ENCODE measurements around the gene CFAP100.
A peak's percentile ranks its signal among the peaks of the same experiment; 100 is the strongest.

The CFAP100 gene

GRCh38 chr3:126394179-126394976, at the start of gene CFAP100:
CFAP100 (plus strand) TSS chr3:126394909; CDS start chr3:126396001, 1,092 bp downstream.
- H3K36me3 ChIP-seq (ENCODE audit: control insufficient read depth in 5 of 5, insufficient read depth in 5 of 5, low read length in 5 of 5): no peaks in the 10 kb centered on the region
- no peak within 1 kb of the TSS for H3K9ac ChIP-seq (ENCODE audit: low read length in 5 of 5)
- H3K4me3 ChIP-seq (ENCODE audit: low read depth in 1 of 5, low read length in 5 of 5): peak within 1 kb of the TSS in 3 of 5 donors; percentile 17 to 47 (median 25)
- peaks cover 0 to 6% (median 0%) of the 10 kb centered on the region in 5 donors for H3K9me3 ChIP-seq (ENCODE audit: control insufficient read depth in 5 of 5, low read length in 5 of 5)
- peaks cover 0 to 5% (median 3%) of the 10 kb centered on the region in 5 donors for H3K27me3 ChIP-seq (ENCODE audit: control insufficient read depth in 5 of 5, insufficient read depth in 4 of 5, low read length in 5 of 5)
- no peak within 1 kb of the TSS for H3K27ac ChIP-seq (ENCODE audit: low read depth, low read length)
- peaks cover 2 to 25% (median 18%) of the 10 kb centered on the region in 5 donors for H3K4me1 ChIP-seq (ENCODE audit: control insufficient read depth in 5 of 5, insufficient read depth in 5 of 5, low read length in 5 of 5)

GRCh38 chr3:126345231-126345630, 49.5 kb upstream of the CFAP100 start:
- H3K36me3 ChIP-seq (ENCODE audit: control insufficient read depth in 5 of 5, insufficient read depth in 5 of 5, low read length in 5 of 5): peaks cover 0 to 14% (median 10%) of the 10 kb centered on the region in 5 donors
- H3K9me3 ChIP-seq (ENCODE audit: control insufficient read depth in 5 of 5, low read length in 5 of 5): peaks cover 0 to 6% (median 0%) of the 10 kb centered on the region in 5 donors
- peaks cover 4 to 77% (median 42%) of the 10 kb centered on the region in 5 donors for H3K4me1 ChIP-seq (ENCODE audit: control insufficient read depth in 5 of 5, insufficient read depth in 5 of 5, low read length in 5 of 5)
- H3K27ac ChIP-seq (ENCODE audit: low read depth, low read length): no peak overlapping the region
- H3K27me3 ChIP-seq (ENCODE audit: control insufficient read depth in 5 of 5, insufficient read depth in 4 of 5, low read length in 5 of 5): no peaks in the 10 kb centered on the region
- no peak overlapping the region for H3K4me3 ChIP-seq (ENCODE audit: low read depth in 1 of 5, low read length in 5 of 5)
- H3K9ac ChIP-seq (ENCODE audit: low read length in 5 of 5): no peak overlapping the region

GRCh38 chr3:126345641-126346460, 48.9 kb upstream of the CFAP100 start:
- no peak overlapping the region for H3K9ac ChIP-seq (ENCODE audit: low read length in 5 of 5)
- no peaks in the 10 kb centered on the region for H3K27me3 ChIP-seq (ENCODE audit: control insufficient read depth in 5 of 5, insufficient read depth in 4 of 5, low read length in 5 of 5)
- H3K4me3 ChIP-seq (ENCODE audit: low read depth in 1 of 5, low read length in 5 of 5): no peak overlapping the region
- no peaks in the 10 kb centered on the region for H3K9me3 ChIP-seq (ENCODE audit: control insufficient read depth in 5 of 5, low read length in 5 of 5)
- peaks cover 4 to 77% (median 45%) of the 10 kb centered on the region in 5 donors for H3K4me1 ChIP-seq (ENCODE audit: control insufficient read depth in 5 of 5, insufficient read depth in 5 of 5, low read length in 5 of 5)
- H3K27ac ChIP-seq (ENCODE audit: low read depth, low read length): peak overlapping the region; percentile 13
- H3K36me3 ChIP-seq (ENCODE audit: control insufficient read depth in 5 of 5, insufficient read depth in 5 of 5, low read length in 5 of 5): peaks cover 0 to 17% (median 10%) of the 10 kb centered on the region in 5 donors

GRCh38 chr3:126346466-126346865, 48.2 kb upstream of the CFAP100 start:
- Histone ChIP-seq H3K27ac (ENCODE audit: low read depth, low read length) (peak overlapping the region; percentile 13), H3K9me3 (ENCODE audit: control insufficient read depth in 5 of 5, low read length in 5 of 5) (no peaks in the 10 kb centered on the region), H3K36me3 (ENCODE audit: control insufficient read depth in 5 of 5, insufficient read depth in 5 of 5, low read length in 5 of 5) (peaks cover 0 to 23% (median 14%) of the 10 kb centered on the region in 5 donors), H3K27me3 (ENCODE audit: control insufficient read depth in 5 of 5, insufficient read depth in 4 of 5, low read length in 5 of 5) (no peaks in the 10 kb centered on the region), H3K9ac (ENCODE audit: low read length in 5 of 5) (no peak overlapping the region), H3K4me1 (ENCODE audit: control insufficient read depth in 5 of 5, insufficient read depth in 5 of 5, low read length in 5 of 5) (peaks cover 5 to 82% (median 51%) of the 10 kb centered on the region in 5 donors), H3K4me3 (ENCODE audit: low read depth in 1 of 5, low read length in 5 of 5) (no peak overlapping the region)

GRCh38 chr3:126347543-126348161, 47.1 kb upstream of the CFAP100 start:
- Histone ChIP-seq H3K9me3 (ENCODE audit: control insufficient read depth in 5 of 5, low read length in 5 of 5) (no peaks in the 10 kb centered on the region), H3K9ac (ENCODE audit: low read length in 5 of 5) (peak overlapping the region in 1 of 5 donors; percentile 37), H3K27ac (ENCODE audit: low read depth, low read length) (peak overlapping the region; percentile 93), H3K4me1 (ENCODE audit: control insufficient read depth in 5 of 5, insufficient read depth in 5 of 5, low read length in 5 of 5) (peaks cover 5 to 84% (median 62%) of the 10 kb centered on the region in 5 donors), H3K4me3 (ENCODE audit: low read depth in 1 of 5, low read length in 5 of 5) (no peak overlapping the region), H3K36me3 (ENCODE audit: control insufficient read depth in 5 of 5, insufficient read depth in 5 of 5, low read length in 5 of 5) (peaks cover 0 to 34% (median 23%) of the 10 kb centered on the region in 5 donors), H3K27me3 (ENCODE audit: control insufficient read depth in 5 of 5, insufficient read depth in 4 of 5, low read length in 5 of 5) (no peaks in the 10 kb centered on the region)

GRCh38 chr3:126348308-126348920, 46.3 kb upstream of the CFAP100 start:
- H3K27ac ChIP-seq (ENCODE audit: low read depth, low read length): peak overlapping the region; percentile 93
- H3K36me3 ChIP-seq (ENCODE audit: control insufficient read depth in 5 of 5, insufficient read depth in 5 of 5, low read length in 5 of 5): peaks cover 0 to 34% (median 23%) of the 10 kb centered on the region in 5 donors
- peak overlapping the region in 2 of 5 donors; percentile 5 to 55 for H3K9ac ChIP-seq (ENCODE audit: low read length in 5 of 5)
- H3K27me3 ChIP-seq (ENCODE audit: control insufficient read depth in 5 of 5, insufficient read depth in 4 of 5, low read length in 5 of 5): no peaks in the 10 kb centered on the region
- no peak overlapping the region for H3K4me3 ChIP-seq (ENCODE audit: low read depth in 1 of 5, low read length in 5 of 5)
- H3K9me3 ChIP-seq (ENCODE audit: control insufficient read depth in 5 of 5, low read length in 5 of 5): no peaks in the 10 kb centered on the region
- peaks cover 8 to 85% (median 63%) of the 10 kb centered on the region in 5 donors for H3K4me1 ChIP-seq (ENCODE audit: control insufficient read depth in 5 of 5, insufficient read depth in 5 of 5, low read length in 5 of 5)

- H3K27ac ChIP-seq (ENCODE audit: low read depth, low read length): peak overlapping the region; percentile 93
- no peak overlapping the region for H3K4me3 ChIP-seq (ENCODE audit: low read depth in 1 of 5, low read length in 5 of 5)
- no peaks in the 10 kb centered on the region for H3K27me3 ChIP-seq (ENCODE audit: control insufficient read depth in 5 of 5, insufficient read depth in 4 of 5, low read length in 5 of 5)
- H3K9ac ChIP-seq (ENCODE audit: low read length in 5 of 5): peak overlapping the region in 2 of 5 donors; percentile 5 to 55
- no peaks in the 10 kb centered on the region for H3K9me3 ChIP-seq (ENCODE audit: control insufficient read depth in 5 of 5, low read length in 5 of 5)
- H3K36me3 ChIP-seq (ENCODE audit: control insufficient read depth in 5 of 5, insufficient read depth in 5 of 5, low read length in 5 of 5): peaks cover 0 to 34% (median 23%) of the 10 kb centered on the region in 5 donors
- H3K4me1 ChIP-seq (ENCODE audit: control insufficient read depth in 5 of 5, insufficient read depth in 5 of 5, low read length in 5 of 5): peaks cover 6 to 85% (median 65%) of the 10 kb centered on the region in 5 donors
Observed at GRCh38 chr3:126349071-126349470, 45.6 kb upstream of the CFAP100 start.

- Histone ChIP-seq H3K4me3 (ENCODE audit: low read depth in 1 of 5, low read length in 5 of 5) (no peak overlapping the region), H3K4me1 (ENCODE audit: control insufficient read depth in 5 of 5, insufficient read depth in 5 of 5, low read length in 5 of 5) (peaks cover 8 to 92% (median 73%) of the 10 kb centered on the region in 5 donors), H3K27ac (ENCODE audit: low read depth, low read length) (peak overlapping the region; percentile 93), H3K36me3 (ENCODE audit: control insufficient read depth in 5 of 5, insufficient read depth in 5 of 5, low read length in 5 of 5) (peaks cover 0 to 34% (median 23%) of the 10 kb centered on the region in 5 donors), H3K9ac (ENCODE audit: low read length in 5 of 5) (peak overlapping the region in 1 of 5 donors; percentile 55), H3K9me3 (ENCODE audit: control insufficient read depth in 5 of 5, low read length in 5 of 5) (no peaks in the 10 kb centered on the region), H3K27me3 (ENCODE audit: control insufficient read depth in 5 of 5, insufficient read depth in 4 of 5, low read length in 5 of 5) (no peaks in the 10 kb centered on the region)
Observed at GRCh38 chr3:126349611-126350501, 44.9 kb upstream of the CFAP100 start.
